Spinal cord (tissue), 10 donors: Measurements from ENCODE around the gene XRCC6. TPM values are rescaled to one million over a fixed set of nuclear protein-coding genes. Genes with fewer than 3 reads are reported as not detected.

ENCODE experiments used
- DNase-seq, 6 donors: peaks; one replicate each; pipeline versions ENCODE4 v3.0.0 to v3.0.0-alpha.2; 2013 to 2015; ENCODE audit warnings: low spot score in 6 of 6, low read depth in 4 of 6
- H3K27ac ChIP-seq: one replicate; pipeline ENCODE4 v1.5.1; 2013; ENCODE audit warnings: low read depth, low read length, control low read depth
- H3K27me3 ChIP-seq: one replicate; pipeline ENCODE4 v1.6.1; 2013; ENCODE audit warnings: low read length; ENCODE audit not compliant: control insufficient read depth, insufficient read depth
- H3K36me3 ChIP-seq: one replicate; pipeline ENCODE4 v1.6.1; 2013; ENCODE audit warnings: low read length; ENCODE audit not compliant: control insufficient read depth, insufficient read depth
- H3K4me1 ChIP-seq: one replicate; pipeline ENCODE4 v1.6.1; 2013; ENCODE audit warnings: low read length; ENCODE audit not compliant: control insufficient read depth, insufficient read depth
- H3K4me3 ChIP-seq: one replicate; pipeline ENCODE4 v1.5.1; 2013; ENCODE audit warnings: low read depth, low read length, control low read depth
- H3K9me3 ChIP-seq: one replicate; pipeline ENCODE4 v1.6.1; 2013; ENCODE audit warnings: low read length; ENCODE audit not compliant: control insufficient read depth, insufficient read depth
- WGBS: methylation state at CpG from one replicate; pipeline ENCODE4 v1.1.5; 2013; ENCODE audit warnings: missing lambda C conversion rate; ENCODE audit not compliant: insufficient coverage; 5-methylcytosine and 5-hydroxymethylcytosine counted together
- polyA plus RNA-seq, 2 donors: library from polyadenylated mRNA; unstranded; fragments of 120-200 nt; gene quantifications; one replicate each; pipeline ENCODE4 v1.2.1, GENCODE V29; 2013; ENCODE audit not compliant: insufficient read length in 2 of 2
- total RNA-seq, 2 donors: library from RNA; depleted of rRNA in 1 of 2; stranded (reverse); fragments of 120-200 nt in 1 of 2; fragments of >200 nt in 1 of 2; gene quantifications; one replicate each; pipeline versions ENCODE4 v1.2.3 to v1.2.4, GENCODE V29; 2013 to 2014
- donor health status: healthy.

XRCC6 gene
- total and polyA plus RNA-seq, 4 donors, result 213 to 239 (median 220) TPM

DNA sequence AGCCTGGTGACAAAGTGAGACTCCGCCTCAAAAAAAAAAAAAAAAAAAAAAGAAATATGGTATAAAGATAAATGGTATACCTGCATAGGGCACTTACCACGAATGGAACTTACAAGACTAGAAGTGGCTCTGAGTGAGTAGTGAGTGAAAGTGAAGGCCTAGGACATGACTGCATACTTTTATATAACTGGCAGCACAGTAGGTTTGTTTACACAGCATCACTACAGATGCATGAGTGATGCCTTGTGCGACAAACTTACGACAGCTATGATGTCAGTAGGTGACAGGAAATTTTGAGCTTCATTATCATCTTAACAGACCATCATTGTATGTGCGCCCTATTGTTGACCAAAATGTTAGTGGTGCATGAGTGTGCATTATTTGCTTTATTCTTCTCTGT, 17.7 kb downstream of the XRCC6 start:
- H3K27me3 ChIP-seq, result no peaks in the 10 kb centered on the region
- H3K27ac ChIP-seq, result no peak overlapping the region
- peaks cover 73% of the 10 kb centered on the region for H3K36me3 ChIP-seq
- H3K9me3 ChIP-seq, result no peaks in the 10 kb centered on the region
- DNase-seq, result no peak
- H3K4me3 ChIP-seq, result no peak overlapping the region
- no peaks in the 10 kb centered on the region for H3K4me1 ChIP-seq
- no CpG with 5 or more reads among the region's 5 CpGs for WGBS

DNA sequence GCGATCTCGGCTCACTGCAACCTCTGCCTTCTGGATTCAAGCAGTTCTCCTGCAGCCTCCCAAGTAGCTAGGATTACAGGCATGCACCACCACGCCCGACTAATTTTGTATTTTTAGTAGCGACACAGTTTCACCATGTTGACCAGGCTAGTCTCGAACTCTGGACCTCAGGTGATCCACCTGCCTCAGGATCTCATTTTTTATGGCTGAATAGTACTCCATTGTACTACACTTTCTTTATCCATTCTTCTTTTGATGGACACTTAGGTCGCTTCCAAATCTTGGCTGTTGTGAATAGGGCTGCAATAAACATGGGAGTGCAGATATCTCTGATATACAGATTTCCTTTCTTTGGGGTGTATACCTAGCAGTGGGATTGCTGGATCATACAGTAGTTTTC, 20.8 kb downstream of the XRCC6 start:
- peaks cover 67% of the 10 kb centered on the region for H3K36me3 ChIP-seq
- no peak overlapping the region for H3K4me3 ChIP-seq
- no peaks in the 10 kb centered on the region for H3K27me3 ChIP-seq
- no peaks in the 10 kb centered on the region for H3K9me3 ChIP-seq
- 100% methylated on average over 6 of the region's 7 CpGs for WGBS
- no peak for DNase-seq
- no peak overlapping the region for H3K27ac ChIP-seq
- no peaks in the 10 kb centered on the region for H3K4me1 ChIP-seq

DNA sequence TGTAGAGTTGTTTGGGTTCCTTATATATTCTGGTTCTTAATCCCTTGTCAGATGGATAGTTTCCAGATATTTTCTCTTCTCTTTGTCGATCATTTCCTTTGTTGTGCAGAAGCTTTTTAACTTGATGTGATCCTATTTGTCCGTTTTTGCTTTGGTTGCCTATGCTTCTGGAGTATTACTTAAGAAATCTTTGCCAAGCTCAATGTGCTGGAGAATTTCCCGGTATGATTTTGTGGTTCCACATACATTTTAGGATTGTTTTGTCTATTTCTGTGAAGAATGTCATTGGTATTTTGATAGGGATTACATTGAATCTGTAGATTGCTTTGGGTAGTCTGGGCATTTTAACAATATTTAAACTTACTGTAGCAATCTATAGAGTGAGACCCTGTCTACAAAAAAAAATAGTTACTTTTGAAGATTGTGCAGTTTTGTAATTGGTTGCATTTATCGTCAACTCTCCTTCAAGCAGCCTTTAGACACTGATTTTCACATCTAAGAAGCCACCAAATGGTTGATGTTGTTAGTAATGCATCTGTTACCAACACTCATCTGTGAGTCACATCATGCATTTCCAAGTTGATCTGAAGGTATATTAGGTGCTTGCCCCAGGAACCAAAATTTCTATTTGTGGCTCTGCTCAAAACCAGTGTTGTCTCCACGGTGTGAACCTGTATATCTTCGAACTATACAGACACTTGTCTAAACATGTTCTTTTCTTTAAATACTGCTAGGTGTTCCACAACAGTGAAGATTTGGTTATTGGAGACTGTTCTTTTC, 21.4 kb downstream of the XRCC6 start:
- H3K27ac ChIP-seq, result no peak overlapping the region
- H3K36me3 ChIP-seq, result peaks cover 66% of the 10 kb centered on the region
- no peaks in the 10 kb centered on the region for H3K9me3 ChIP-seq
- no peak for DNase-seq
- no peaks in the 10 kb centered on the region for H3K4me1 ChIP-seq
- H3K27me3 ChIP-seq, result no peaks in the 10 kb centered on the region
- 100% methylated on average over 2 of the region's 6 CpGs for WGBS
- H3K4me3 ChIP-seq, result no peak overlapping the region

DNA sequence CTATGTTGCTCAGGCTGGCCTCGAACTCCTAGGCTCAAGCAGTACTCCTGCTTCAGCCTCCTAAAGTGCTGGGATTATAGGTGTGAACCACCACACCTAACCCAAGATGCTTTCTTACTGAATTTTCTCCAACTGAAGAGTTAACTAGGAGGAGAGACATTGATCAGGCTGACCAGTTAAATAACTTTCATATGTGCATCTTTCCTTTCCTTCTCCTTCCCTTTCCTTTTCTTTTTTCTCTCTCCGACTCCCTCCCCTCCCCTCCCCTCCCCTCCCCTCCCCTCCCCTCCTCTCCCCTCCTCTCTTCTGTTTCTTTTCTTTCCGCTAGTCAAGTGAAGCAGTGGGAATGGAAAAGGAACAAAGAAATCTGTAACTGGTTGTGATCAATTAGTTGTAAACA, 26.7 kb downstream of the XRCC6 start:
- Histone ChIP-seq H3K27me3 (no peaks in the 10 kb centered on the region), H3K27ac (no peak overlapping the region), H3K4me3 (no peak overlapping the region), H3K9me3 (no peaks in the 10 kb centered on the region), H3K36me3 (peaks cover 70% of the 10 kb centered on the region), H3K4me1 (no peaks in the 10 kb centered on the region)
- WGBS, result no CpG with 5 or more reads among the region's 3 CpGs
- no peak for DNase-seq

DNA sequence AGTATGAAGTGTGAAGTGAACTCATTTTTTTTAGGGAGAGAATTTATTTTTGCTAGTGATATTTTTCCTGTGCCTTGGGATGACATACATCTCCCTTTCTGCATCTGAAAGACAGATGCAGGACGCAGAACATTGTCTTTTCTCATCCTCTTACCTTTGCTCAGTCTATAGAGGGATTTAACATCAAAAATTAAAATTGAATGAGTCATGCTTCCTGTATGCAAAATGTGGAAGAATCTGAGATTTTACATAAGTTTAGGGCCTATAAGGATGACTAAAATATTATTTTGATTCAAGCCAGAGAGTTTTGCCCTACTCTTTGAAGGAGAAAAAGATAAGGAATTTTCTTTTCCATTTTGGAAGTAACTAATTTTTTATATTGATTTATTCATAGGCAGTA, 27.3 kb downstream of the XRCC6 start:
- peaks cover 71% of the 10 kb centered on the region for H3K36me3 ChIP-seq
- DNase-seq, result no peak
- no peak overlapping the region for H3K4me3 ChIP-seq
- no peaks in the 10 kb centered on the region for H3K27me3 ChIP-seq
- no peaks in the 10 kb centered on the region for H3K4me1 ChIP-seq
- no peaks in the 10 kb centered on the region for H3K9me3 ChIP-seq
- H3K27ac ChIP-seq, result no peak overlapping the region
- WGBS, result no CpG with 5 or more reads among the region's 1 CpG

DNA sequence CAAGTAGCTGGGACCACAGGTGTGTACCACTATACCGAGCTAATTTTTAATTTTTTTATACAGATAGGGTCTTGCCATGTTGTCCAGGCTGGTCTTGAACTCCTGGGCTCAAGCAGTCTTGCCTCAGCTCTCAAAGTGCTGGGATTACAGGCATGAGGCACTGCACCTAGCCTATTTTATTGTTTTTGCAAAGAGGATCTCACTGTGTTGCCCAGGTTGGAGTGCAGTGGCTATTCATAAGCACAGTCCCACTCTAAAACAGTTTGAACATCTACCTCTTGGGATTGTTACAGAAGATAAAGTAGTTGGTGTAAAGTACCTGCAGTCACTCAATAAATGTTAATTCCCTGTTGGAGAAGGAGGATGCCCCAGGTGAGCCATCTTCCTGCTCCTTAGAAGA, 29.1 kb downstream of the XRCC6 start:
- no peaks in the 10 kb centered on the region for H3K27me3 ChIP-seq
- H3K36me3 ChIP-seq, result peaks cover 64% of the 10 kb centered on the region
- WGBS, result 100% methylated on average over 1 of the region's 1 CpG

DNA sequence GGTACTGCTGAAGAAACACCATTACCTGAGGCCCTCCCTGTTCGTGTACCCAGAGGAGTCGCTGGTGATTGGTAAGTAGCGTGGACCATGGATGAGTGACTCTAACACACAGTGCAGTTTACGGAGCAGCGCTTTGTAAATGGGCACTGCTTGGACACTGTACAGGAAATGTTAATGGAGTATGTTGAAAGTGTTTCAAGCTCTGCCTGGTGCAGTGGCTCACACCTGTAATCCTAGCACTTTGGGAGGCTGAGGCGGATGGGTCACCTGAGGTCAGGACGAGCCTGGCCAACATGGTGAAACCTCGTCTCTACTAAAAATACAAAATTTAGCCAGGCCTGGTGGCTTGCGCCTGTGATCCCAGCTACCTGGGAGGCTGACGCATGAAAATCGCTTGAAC, 29.7 kb downstream of the XRCC6 start:
- Histone ChIP-seq H3K27me3 (no peaks in the 10 kb centered on the region), H3K27ac (no peak overlapping the region), H3K36me3 (peaks cover 63% of the 10 kb centered on the region), H3K4me3 (no peak overlapping the region), H3K9me3 (no peaks in the 10 kb centered on the region), H3K4me1 (no peaks in the 10 kb centered on the region)
- DNase-seq, result no peak
- WGBS, result 96% methylated on average over 9 of the region's 11 CpGs

More for the DNA sequence above, 29.1 kb downstream of the XRCC6 start:
- Histone ChIP-seq H3K27ac (no peak overlapping the region), H3K4me1 (no peaks in the 10 kb centered on the region), H3K9me3 (no peaks in the 10 kb centered on the region), H3K4me3 (no peak overlapping the region)
- no peak for DNase-seq

DNA sequence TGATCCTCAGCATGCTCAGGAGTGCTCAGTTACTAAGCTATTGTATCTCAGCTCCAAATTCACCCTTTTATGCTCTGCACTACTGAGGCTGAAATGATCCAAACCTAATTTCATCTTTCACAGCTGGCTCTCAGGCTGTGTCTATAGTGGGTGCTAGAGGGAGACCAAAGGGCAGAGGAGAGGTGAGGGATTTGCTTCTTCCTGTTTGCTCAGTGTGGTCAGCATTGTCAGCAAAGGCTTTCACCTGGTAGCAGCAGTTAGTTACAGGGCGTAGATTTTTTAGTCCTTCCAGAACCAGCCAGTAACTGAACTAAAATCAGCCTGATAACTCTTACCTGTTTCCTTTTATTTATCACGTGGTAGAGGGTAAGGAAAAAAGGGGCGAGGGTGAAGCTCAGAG, 33.2 kb downstream of the XRCC6 start:
- H3K27ac ChIP-seq, result no peak overlapping the region
- no peaks in the 10 kb centered on the region for H3K4me1 ChIP-seq
- DNase-seq, result no peak
- no peaks in the 10 kb centered on the region for H3K9me3 ChIP-seq
- no peak overlapping the region for H3K4me3 ChIP-seq
- WGBS, result 100% methylated on average over 1 of the region's 3 CpGs
- peaks cover 80% of the 10 kb centered on the region for H3K36me3 ChIP-seq
- no peaks in the 10 kb centered on the region for H3K27me3 ChIP-seq

DNA sequence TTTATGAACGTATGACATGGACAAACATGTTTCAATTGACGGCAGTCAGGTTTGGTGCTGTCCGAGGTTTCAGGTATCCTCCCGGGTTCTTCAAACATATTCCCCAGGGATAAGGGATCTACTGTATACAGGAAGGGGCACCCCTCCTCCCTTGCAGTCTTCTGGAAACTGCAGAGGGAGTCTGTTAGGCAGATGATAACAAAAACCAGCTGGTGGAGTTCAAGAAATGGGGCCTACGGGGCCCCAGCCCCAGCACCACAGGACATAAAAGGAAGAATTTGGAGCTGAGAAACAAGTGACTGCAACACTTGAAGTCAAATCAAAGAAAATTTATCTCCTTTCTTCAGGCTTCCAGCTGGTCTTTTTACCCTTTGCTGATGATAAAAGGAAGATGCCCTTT, 35.5 kb downstream of the XRCC6 start:
- peaks cover 78% of the 10 kb centered on the region for H3K36me3 ChIP-seq
- no peaks in the 10 kb centered on the region for H3K4me1 ChIP-seq
- no peak overlapping the region for H3K27ac ChIP-seq
- WGBS, result no CpG with 5 or more reads among the region's 5 CpGs
- H3K9me3 ChIP-seq, result no peaks in the 10 kb centered on the region
- DNase-seq, result no peak
- H3K4me3 ChIP-seq, result no peak overlapping the region
- no peaks in the 10 kb centered on the region for H3K27me3 ChIP-seq

DNA sequence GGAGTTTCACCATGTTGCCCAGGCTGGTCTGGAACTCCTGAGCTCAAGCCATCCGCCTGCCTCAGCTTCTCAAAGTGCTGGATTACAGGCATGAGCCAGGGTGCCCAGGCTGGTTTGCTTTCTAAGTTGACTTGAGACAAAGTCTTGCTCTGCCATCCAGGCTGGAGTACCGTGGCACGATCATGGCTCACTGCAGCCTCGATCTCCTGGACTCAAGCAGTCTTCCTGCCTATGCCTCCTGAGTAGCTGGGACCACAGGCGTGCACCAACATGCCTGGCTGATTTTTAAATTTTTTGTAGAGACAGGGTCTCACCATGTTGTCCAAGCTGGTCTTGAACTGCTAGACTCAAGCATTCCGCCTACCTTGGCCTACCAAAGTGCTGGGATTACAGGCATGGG, 36.6 kb downstream of the XRCC6 start:
- Histone ChIP-seq H3K27me3 (no peaks in the 10 kb centered on the region), H3K4me1 (no peaks in the 10 kb centered on the region), H3K27ac (no peak overlapping the region), H3K36me3 (peaks cover 69% of the 10 kb centered on the region), H3K4me3 (no peak overlapping the region), H3K9me3 (no peaks in the 10 kb centered on the region)
- WGBS, result over 99% methylated on average over 5 of the region's 6 CpGs
- DNase-seq, result no peak
